GM23248 (cell line): ENCODE data around the gene ZNF365. TPM values are rescaled to one million over a fixed set of nuclear protein-coding genes. Genes with fewer than 3 reads are reported as not detected.

Source experiments
- DNase-seq: peaks from one replicate; pipeline ENCODE4 v3.0.0-alpha.2; 2015
- H2AFZ ChIP-seq: fragments of 200-600 bp; sonication (generic); 2 replicates; pipeline ENCODE4 v1.6.1; 2016; ENCODE audit warnings: antibody characterized with exemption
- H3F3A ChIP-seq: fragments of 200-600 bp; sonication (generic); 2 replicates; pipeline ENCODE4 v1.6.1; 2016; ENCODE audit warnings: mild to moderate bottlenecking, antibody characterized with exemption, mixed run types; ENCODE audit not compliant: insufficient read depth
- H3K27ac ChIP-seq: fragments of 200-600 bp; sonication (generic); 2 replicates; pipeline ENCODE4 v1.5.1; 2016; ENCODE audit warnings: mild to moderate bottlenecking
- H3K27me3 ChIP-seq: fragments of 200-600 bp; sonication (generic); replicated peaks from 2 replicates; pipeline ENCODE4 v1.6.1; 2016; ENCODE audit warnings: mild to moderate bottlenecking; ENCODE audit not compliant: insufficient read depth
- H3K36me3 ChIP-seq: fragments of 200-600 bp; sonication (generic); 2 replicates; pipeline ENCODE4 v1.6.1; 2016; ENCODE audit warnings: low read depth, mild to moderate bottlenecking
- H3K4me1 ChIP-seq: fragments of 200-600 bp; sonication (generic); 2 replicates; pipeline ENCODE4 v1.6.1; 2016; ENCODE audit warnings: mild to moderate bottlenecking; ENCODE audit not compliant: insufficient read depth
- H3K4me2 ChIP-seq: fragments of 200-600 bp; sonication (generic); one replicate; pipeline ENCODE4 v1.6.1; 2016; ENCODE audit warnings: mild to moderate bottlenecking; ENCODE audit not compliant: unreplicated experiment
- H3K4me3 ChIP-seq: fragments of 200-600 bp; sonication (generic); 2 replicates; pipeline ENCODE4 v1.5.1; 2016; ENCODE audit warnings: mild to moderate bottlenecking
- H3K79me2 ChIP-seq: fragments of 200-600 bp; sonication (generic); 2 replicates; pipeline ENCODE4 v1.6.1; 2016; ENCODE audit warnings: mild to moderate bottlenecking; ENCODE audit not compliant: insufficient read depth
- H3K9ac ChIP-seq: fragments of 200-600 bp; sonication (generic); 2 replicates; pipeline ENCODE4 v1.6.1; 2016; ENCODE audit warnings: mild to moderate bottlenecking
- H3K9me2 ChIP-seq: fragments of 200-600 bp; sonication (generic); 2 replicates; pipeline ENCODE4 v1.6.1; 2016; ENCODE audit warnings: mixed run types, mild to moderate bottlenecking, moderate library complexity; ENCODE audit not compliant: insufficient read depth
- H3K9me3 ChIP-seq: fragments of 200-600 bp; sonication (generic); one replicate; pipeline ENCODE4 v1.6.1; 2017; ENCODE audit warnings: low read depth
- H4K20me1 ChIP-seq: fragments of 200-600 bp; sonication (generic); 2 replicates; pipeline ENCODE4 v1.6.0; 2016; ENCODE audit not compliant: insufficient read depth
- EZH2 ChIP-seq: fragments of 200-600 bp; sonication (generic); IDR thresholded peaks from 2 replicates; pipeline ENCODE4 v1.6.1; 2018; ENCODE audit warnings: antibody characterized with exemption, mild to moderate bottlenecking; ENCODE audit not compliant: insufficient read depth, poor library complexity, severe bottlenecking
- EZH2phosphoT487 ChIP-seq: fragments of 200-600 bp; sonication (generic); IDR thresholded peaks from 2 replicates; pipeline ENCODE4 v1.6.1; 2018; ENCODE audit warnings: antibody characterized with exemption, moderate library complexity, mild to moderate bottlenecking, low read depth; ENCODE audit not compliant: insufficient read depth
- WGBS, 2 experiments: methylation state at CpG; one replicate each; pipeline ENCODE4 v1.1.6; 2015 to 2017; ENCODE audit warnings: low lambda C conversion rate in 2 of 2, low coverage in 1 of 2; ENCODE audit errors: missing lambda C conversion rate in 2 of 2; 5-methylcytosine and 5-hydroxymethylcytosine counted together
- in situ Hi-C: fragments of 300-500 bp; cut with MboI; formaldehyde crosslinking; loops from 2 replicates; pipeline ENCODE4 v1.15.0; 2020
- polyA plus RNA-seq: library from polyadenylated mRNA; unstranded; fragments of >200 nt; fragmentation: Nextera tagmentation; extraction: Ambion mirVana; gene quantifications from 2 replicates; pipeline ENCODE4 v1.2.1, GENCODE V29; 2016
- total RNA-seq: library from RNA; depleted of rRNA; stranded (reverse); fragments of >200 nt; shearing (Covaris generic); gene quantifications from 2 replicates; pipeline ENCODE4 v1.2.3, GENCODE V29; 2014

ZNF365 gene
- total and polyA plus RNA-seq, 2 experiments from 2014 or later: 0.86 to 1.4 TPM

GRCh38 chr10:62332406-62332805 is 41.8 kb upstream of the ZNF365 start:
- H3K4me1 ChIP-seq: 0 out of 2 replicates have a peak, but pooled peaks cover 6% of the 10 kb centered on the region
- no peak for TF ChIP-seq EZH2
- no peak for TF ChIP-seq EZH2phosphoT487
- in situ Hi-C loops: no loop called here
- H3K4me3 ChIP-seq: no peak overlapping the region
- no peak for DNase-seq
- no peaks in the 10 kb centered on the region for H4K20me1 ChIP-seq
- H3K27me3 ChIP-seq: no peaks in the 10 kb centered on the region
- H3K36me3 ChIP-seq: no peaks in the 10 kb centered on the region
- no peak overlapping the region for H3K27ac ChIP-seq
- no peaks in the 10 kb centered on the region for H3F3A ChIP-seq
- H3K9me3 ChIP-seq: no peaks in the 10 kb centered on the region
- H3K9me2 ChIP-seq: no peaks in the 10 kb centered on the region
- no peak overlapping the region for H3K4me2 ChIP-seq
- H2AFZ ChIP-seq: no peak overlapping the region
- H3K79me2 ChIP-seq: no peaks in the 10 kb centered on the region
- no peak overlapping the region for H3K9ac ChIP-seq

- Histone ChIP-seq H4K20me1 (no peaks in the 10 kb centered on the region), H2AFZ (no peak overlapping the region), H3K4me3 (no peak overlapping the region), H3K4me2 (no peak overlapping the region), H3K27me3 (no peaks in the 10 kb centered on the region), H3K9me2 (no peaks in the 10 kb centered on the region), H3K4me1 (0 out of 2 replicates have a peak, but pooled peaks cover 6% of the 10 kb centered on the region), H3K79me2 (no peaks in the 10 kb centered on the region), H3K27ac (no peak overlapping the region), H3K36me3 (no peaks in the 10 kb centered on the region), H3F3A (no peaks in the 10 kb centered on the region), H3K9me3 (no peaks in the 10 kb centered on the region), H3K9ac (no peak overlapping the region)
- in situ Hi-C loops: no loop called here
- no peak for DNase-seq
- TF ChIP-seq EZH2: no peak
- TF ChIP-seq EZH2phosphoT487: no peak
- 34 to 38% methylated on average over 3 of the region's 3 CpGs for WGBS, 2 experiments
These were observed 40.9 kb upstream of the ZNF365 start for GRCh38 chr10:62333135-62333889.

GRCh38 chr10:62333988-62334682 is 40.0 kb upstream of the ZNF365 start:
- Histone ChIP-seq H3K79me2 (no peaks in the 10 kb centered on the region), H3K4me3 (no peak overlapping the region), H3K27me3 (no peaks in the 10 kb centered on the region), H3K9ac (no peak overlapping the region), H3K4me2 (no peak overlapping the region), H3K9me2 (no peaks in the 10 kb centered on the region), H3K9me3 (no peaks in the 10 kb centered on the region), H3K27ac (no peak overlapping the region), H3F3A (no peaks in the 10 kb centered on the region), H3K36me3 (no peaks in the 10 kb centered on the region), H2AFZ (no peak overlapping the region), H3K4me1 (0 out of 2 replicates have a peak, but pooled peaks cover 6% of the 10 kb centered on the region), H4K20me1 (no peaks in the 10 kb centered on the region)
- TF ChIP-seq EZH2phosphoT487 (no peak), EZH2 (no peak)
- in situ Hi-C loops: no loop called here
- no peak for DNase-seq

- 0 out of 2 replicates have a peak, but pooled peaks cover 6% of the 10 kb centered on the region for H3K4me1 ChIP-seq
- no peak overlapping the region for H2AFZ ChIP-seq
- H3K9me3 ChIP-seq: no peaks in the 10 kb centered on the region
- H3K4me3 ChIP-seq: no peak overlapping the region
- H3K9ac ChIP-seq: no peak overlapping the region
- no peaks in the 10 kb centered on the region for H3K9me2 ChIP-seq
- no peaks in the 10 kb centered on the region for H3K36me3 ChIP-seq
- TF ChIP-seq EZH2phosphoT487 (no peak), EZH2 (no peak)
- H3F3A ChIP-seq: no peaks in the 10 kb centered on the region
- 62 to 65% methylated on average over 2 of the region's 2 CpGs for WGBS, 2 experiments
- no peaks in the 10 kb centered on the region for H4K20me1 ChIP-seq
- peak; percentile 12 for DNase-seq
- in situ Hi-C loops: no loop called here
- no peak overlapping the region for H3K4me2 ChIP-seq
- H3K79me2 ChIP-seq: no peaks in the 10 kb centered on the region
- H3K27me3 ChIP-seq: no peaks in the 10 kb centered on the region
- H3K27ac ChIP-seq: no peak overlapping the region
These were observed 38.8 kb upstream of the ZNF365 start for GRCh38 chr10:62335326-62335725.
